Measurements from ENCODE around the gene KIAA0513.

Gene KIAA0513

DNA sequence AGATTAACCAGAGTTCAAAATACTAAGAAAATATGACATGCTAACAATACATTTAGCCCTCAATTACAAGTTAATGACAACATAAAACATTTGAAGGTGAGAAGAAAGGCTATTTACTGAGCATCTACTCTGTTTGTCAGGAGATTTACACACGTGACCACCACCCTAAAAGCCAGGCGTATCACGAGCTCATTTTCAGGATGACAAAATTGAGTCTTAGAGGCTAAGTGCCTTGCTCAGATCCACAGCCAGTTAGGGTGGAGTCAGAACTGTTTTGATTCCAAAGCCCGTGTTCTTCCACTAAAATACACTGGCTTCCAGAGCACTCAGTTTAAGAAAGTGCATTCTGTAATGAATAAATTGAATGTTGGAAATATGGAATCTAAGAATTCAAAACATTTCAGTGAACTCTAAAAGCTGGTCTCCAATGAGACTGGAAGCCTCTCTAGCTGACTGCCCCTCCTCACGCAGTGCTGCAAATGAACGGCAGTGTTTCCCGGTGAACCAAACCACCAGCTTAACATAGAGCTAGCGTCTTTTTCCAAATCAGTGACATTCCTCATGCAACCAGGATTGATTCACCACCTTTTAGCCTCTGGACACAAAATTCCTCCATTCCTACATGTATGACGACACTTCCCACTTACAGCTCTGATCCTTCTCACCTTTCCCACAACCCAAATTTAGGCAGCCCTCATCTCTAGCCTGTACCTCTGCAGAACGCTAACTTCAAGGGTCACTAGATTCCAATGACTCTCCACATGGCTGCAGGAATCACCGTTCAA lies 22.1 kb upstream of the KIAA0513 start:
- DNase-seq = no peak

GRCh38 chr16:85006639-85007038 lies 21.0 kb upstream of the KIAA0513 start:
- DNase-seq = no peak

- no peak for DNase-seq
Observed at GRCh38 chr16:85007496-85008214, 19.9 kb upstream of the KIAA0513 start.

GRCh38 chr16:85008271-85008670 lies 19.3 kb upstream of the KIAA0513 start:
- DNase-seq = no peak

- DNase-seq = no peak
Observed at GRCh38 chr16:85010446-85010930, 17.1 kb upstream of the KIAA0513 start.

DNA sequence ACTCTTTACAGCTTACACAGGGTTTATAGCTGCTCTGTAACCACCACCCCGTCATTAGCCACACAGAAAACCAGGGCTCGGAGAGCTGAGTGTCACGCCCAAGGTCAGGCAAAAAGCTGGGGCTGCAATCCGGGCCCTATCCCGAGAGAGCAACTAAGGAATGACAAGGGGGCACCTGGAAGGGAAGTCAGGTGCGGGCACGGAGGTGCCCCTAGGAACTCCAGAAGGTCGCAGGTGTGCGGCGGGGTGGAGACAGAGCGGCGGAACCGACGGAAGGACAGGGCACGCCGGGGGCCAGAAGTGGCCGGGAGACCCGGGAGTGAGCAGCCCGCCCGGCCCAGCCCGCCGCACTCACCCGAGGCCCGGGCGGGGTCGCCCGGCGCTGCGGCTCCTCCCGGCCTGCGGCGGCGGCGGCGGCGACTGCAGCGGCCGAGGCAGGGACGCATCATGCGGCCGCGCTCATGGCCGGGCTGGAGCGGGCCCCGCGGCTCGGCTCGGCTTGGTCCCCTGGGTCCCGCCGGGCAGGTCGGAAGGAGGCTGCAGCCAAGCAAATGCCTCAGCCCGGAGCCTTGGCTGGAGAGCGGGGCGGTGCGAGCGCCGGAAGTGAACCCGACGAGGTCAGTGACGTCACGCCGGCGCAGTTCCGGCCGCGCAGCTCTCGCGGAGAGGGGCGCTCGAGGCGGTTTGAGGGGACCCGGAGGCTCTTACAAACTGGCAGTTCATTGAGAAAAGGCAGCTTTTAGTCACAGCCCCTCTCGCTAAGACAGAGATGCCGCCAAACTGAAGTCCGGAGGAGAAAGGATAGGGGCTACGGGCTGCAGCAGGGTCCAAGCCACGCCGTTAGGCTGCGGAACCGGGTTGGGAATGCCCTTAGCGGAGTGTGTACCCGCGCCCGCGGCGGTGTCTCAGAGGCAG lies 16.4 kb upstream of the KIAA0513 start, which contains the start of gene ZDHHC7:
Gene ZDHHC7 (minus strand): TSS at position 605 of the 915 bp plus-strand sequence. CDS start 20,917 bp downstream, outside the sequence.
- DNase-seq = peak; percentile 62

DNA sequence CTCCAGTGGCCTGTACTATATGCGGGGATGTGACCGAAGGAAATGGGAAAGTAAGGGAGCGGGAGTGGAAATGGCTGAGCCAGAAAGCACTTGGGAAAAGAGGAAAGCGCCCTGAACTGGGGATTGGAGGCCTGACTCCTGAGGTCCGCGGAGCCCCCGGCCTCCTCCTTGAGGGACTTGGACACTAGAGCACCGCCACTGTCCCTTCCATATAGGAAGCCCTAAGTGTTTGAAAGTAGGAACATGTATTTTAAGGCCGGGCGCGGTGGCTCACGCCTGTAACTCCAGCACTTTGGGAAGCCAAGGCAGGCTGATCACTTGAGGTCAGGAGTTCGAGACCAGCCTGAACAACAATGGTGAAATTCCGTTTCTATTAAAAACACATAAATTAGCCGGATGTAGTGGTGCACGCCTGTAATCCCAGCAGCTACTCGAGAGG lies 15.7 kb upstream of the KIAA0513 start:
- DNase-seq = no peak

DNA sequence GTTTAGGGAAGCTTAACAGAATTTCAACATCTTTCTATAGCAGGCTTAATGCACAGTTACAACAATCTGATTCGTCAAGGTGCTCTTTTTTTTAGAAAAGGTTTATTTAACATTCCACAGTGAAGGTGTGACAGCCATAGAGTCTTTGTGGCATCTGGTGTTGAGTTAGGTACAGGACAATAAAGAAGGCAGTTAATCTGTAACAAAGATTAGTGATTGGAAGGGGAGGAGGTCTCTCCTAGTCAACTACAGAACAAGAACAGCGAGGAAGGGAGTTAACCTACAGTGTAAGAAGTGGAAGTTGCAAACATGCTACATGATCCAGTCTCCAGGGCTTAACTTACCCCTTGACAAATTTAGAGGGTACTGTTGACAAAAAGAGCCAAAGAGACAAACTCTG lies 13.3 kb upstream of the KIAA0513 start:
- no peak for DNase-seq

DNA sequence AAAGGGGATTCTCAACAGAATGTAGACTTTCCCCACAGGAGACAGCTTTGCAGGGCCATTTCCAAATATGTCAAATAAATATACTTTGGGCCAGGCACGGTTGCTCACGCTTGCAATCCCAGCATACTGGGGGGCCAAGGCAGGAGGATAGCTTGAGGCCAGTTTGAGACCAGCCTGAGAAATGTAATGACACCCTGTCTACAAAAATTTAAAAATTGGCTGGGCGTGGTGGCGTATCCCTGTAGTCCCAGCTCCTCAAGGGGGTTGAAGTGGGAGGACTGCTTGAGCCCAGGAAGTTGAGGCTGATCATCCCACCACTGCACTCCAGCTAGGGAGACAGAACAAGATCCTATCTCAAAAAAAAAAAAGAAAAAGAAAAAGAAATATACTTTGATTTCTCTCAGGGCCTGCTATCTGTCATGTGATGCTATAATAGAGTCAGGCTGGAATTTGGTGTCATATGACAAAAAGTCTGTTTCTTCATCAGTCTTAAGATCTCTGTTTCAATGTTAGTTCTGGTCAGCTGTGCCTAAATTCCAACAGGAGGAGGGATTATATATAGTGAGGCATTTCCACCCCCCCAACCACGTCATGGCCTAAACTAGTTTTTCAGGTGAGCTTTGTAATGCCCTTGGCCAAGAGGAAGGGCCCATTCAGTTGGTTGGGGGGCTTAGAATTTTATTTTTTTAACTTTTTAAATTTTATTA lies 12.0 kb upstream of the KIAA0513 start:
- no peak for DNase-seq

DNA sequence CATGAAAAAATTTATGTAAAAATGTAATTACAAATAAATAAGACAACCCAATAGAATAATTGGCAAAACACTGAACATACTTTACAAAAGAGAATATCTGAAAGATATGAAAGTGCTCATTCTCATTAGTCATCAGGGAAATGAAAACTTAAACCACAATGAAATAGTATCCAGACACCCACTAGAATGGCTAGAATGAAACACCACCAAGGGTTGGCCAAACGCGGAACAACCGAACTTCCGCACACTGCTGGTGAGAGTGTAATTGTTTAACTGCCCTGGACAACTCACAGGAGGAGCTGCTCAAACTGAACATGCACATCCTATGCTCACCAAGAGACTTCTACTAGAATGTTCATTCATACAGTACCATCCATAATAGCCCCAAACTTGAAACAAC lies 10.4 kb upstream of the KIAA0513 start:
- no peak for DNase-seq

GRCh38 chr16:85017633-85018032 lies 10.0 kb upstream of the KIAA0513 start:
- DNase-seq = no peak

GRCh38 chr16:85018529-85019236 lies 8.9 kb upstream of the KIAA0513 start:
- no peak for DNase-seq

- no peak for DNase-seq
Observed at GRCh38 chr16:85019659-85020245, 7.8 kb upstream of the KIAA0513 start.

DNA sequence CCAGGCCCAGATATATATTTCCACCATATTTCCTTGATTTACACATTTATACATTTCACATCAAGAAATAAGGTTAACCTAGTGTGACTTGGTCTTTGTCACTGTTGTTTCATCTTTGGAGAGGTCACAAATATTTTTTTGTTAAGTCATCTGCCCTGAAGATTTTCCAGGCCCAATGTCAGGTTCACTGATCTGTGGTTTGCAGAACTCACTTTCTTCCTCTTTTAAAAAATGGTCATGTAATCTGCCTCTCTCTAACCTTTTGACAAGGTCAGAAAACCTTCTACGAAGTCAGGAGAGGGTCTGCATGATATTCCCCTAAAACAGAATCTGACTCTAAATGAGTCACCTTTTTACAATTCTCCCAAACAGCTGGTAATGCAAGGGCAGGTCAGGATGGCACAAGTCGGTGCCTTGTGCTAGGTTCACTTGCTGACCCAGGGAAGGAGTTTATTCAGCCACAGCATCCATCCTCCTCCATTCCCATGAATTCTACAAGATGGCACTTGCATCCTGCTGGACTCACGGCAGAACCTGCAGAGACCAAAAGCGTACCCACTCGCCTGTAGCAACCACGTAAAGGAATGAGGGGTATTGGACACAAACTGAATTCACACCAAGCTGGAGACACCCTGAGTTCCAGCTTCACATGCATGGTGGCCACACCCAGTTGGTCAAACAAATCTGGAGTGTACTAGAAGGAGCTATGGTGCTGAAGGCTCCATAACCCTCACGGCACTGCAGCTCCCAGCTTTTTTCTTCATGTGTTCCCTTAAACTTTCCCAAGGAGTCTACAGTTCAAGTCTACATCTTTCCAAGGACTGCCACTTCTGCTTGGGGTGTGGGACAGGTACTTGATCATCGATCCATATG lies 1.6 kb upstream of the KIAA0513 start:
- DNase-seq = no peak

DNA sequence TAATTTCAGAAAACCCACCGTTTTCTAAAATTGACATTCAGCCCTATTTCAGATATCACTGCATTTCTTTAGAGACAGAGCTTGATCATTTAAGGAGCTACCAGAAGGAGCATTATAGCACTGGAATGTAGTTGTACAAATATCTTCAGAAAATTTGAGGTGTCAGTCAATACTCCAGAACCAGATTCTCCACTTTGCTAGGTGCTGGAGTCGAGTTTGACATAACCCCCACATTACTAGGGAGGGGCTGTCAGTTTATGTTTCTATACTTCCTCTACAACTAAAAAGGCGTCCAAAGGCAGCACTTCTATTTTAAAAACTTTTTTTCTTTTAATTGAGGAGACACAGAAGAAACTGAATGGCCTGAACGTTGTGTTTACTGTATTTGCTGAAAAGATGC lies 892 bp upstream of the KIAA0513 start:
- no peak for DNase-seq

- no peak for DNase-seq
Observed at GRCh38 chr16:85027958-85028684, 526 bp downstream of the KIAA0513 start.

DNA sequence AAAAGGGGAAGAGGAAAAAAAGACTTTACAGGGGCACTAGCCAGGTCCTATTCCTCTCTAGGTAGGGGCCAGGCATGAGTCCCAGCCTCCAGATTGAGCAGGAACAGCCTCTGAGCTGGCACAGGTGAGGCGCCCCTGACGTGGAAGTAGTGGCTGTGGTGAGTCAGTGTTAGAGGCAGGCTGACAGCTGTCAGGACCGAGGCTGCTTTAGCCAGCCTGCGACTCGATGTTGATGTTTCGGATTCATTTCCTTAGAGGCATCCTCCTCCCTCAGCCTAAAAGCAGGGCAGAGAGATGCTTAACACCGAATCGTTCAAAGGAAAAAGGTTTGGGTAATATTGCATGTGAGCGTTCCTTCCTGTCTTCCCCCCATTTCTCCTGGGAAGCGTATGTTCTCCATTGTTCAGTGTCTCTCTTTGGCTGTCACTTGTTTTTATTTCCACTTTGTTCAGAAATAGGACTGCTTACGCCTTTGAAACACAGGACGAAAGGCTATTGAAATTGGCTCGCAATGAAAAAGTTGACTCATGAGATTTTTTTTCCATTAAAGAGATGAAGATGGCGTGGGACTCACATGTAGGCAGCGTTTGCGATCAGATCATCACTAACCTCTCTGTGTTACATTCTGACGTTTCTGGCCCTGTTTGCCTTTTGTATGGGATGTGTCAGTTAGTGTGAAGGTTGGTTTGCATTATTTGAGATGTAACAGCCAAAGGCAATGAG lies 1.3 kb downstream of the KIAA0513 start:
- peak; percentile 23 for DNase-seq

- DNase-seq = no peak
Observed at GRCh38 chr16:85029408-85029784, 1.8 kb downstream of the KIAA0513 start.

- no peak for DNase-seq
Observed at GRCh38 chr16:85029981-85030401, 2.4 kb downstream of the KIAA0513 start.

Data from DMS153 (cell line).